A172 (cell line): Measurements from ENCODE around the gene EGLN2. TPM values are rescaled to one million over a fixed set of nuclear protein-coding genes. Genes with fewer than 3 reads are reported as not detected.
A peak's percentile ranks its signal among the peaks of the same experiment; 100 is the strongest.
"Not testable (repeated sequence)": the region's sequence is repeated elsewhere in the genome, so short reads cannot be mapped to it uniquely, and the experiment has no call there.

Experiments
- DNase-seq: peaks from one replicate; pipeline ENCODE4 v3.0.0-alpha.2; 2015; ENCODE audit warnings: low spot score
- total RNA-seq: library from RNA; depleted of rRNA; stranded (reverse); fragments of >200 nt; shearing (Covaris generic); gene quantifications from 2 replicates; pipeline ENCODE4 v1.2.3, GENCODE V29; 2014

EGLN2 gene
- total RNA-seq, 1 experiment from 2014 or later, result 80.0 TPM

- DNase-seq, result peak; percentile 97
Measured at GRCh38 chr19:40776932-40777644, 21.9 kb upstream of the EGLN2 start.

- no peak for DNase-seq
Measured at GRCh38 chr19:40777645-40777936, 21.4 kb upstream of the EGLN2 start.

- DNase-seq, result peak; percentile 99
Measured at GRCh38 chr19:40777937-40778705, 20.9 kb upstream of the EGLN2 start, which contains the start of gene RAB4B. Gene RAB4B, plus strand, starts transcription at chr19:40778247. Its CDS starts 129 bp downstream, at chr19:40778376.

DNA sequence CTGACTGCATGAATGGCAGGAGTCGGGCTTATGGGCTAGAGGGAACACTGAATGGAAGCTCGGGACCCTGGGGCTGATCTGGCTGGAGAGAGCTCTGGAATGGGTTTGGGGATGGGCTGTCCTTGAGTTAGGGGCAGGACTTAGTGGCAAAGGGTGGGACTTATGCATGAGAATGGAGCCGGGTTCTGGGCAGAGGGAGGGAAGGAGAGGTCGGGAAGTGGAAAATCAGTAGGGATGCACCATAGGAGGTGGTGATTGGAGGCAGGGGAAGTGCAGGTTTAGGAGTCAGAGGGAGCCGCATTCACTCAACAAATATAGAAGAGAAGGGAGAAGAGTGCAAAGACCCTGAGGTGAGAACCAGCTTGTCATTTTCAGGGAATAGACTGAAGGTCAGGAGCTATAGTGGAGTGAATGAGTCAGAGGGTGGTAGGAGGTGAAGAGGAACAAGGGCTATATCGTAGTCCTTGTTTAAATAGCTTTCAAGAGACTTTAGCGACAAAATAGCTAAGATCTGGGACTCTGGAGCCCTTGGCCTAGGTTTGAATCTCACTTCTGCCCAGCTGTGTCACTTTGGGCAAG is 20.2 kb upstream of the EGLN2 start:
- DNase-seq, result no peak

GRCh38 chr19:40780582-40780981 is 18.4 kb upstream of the EGLN2 start:
- DNase-seq, result no peak

DNA sequence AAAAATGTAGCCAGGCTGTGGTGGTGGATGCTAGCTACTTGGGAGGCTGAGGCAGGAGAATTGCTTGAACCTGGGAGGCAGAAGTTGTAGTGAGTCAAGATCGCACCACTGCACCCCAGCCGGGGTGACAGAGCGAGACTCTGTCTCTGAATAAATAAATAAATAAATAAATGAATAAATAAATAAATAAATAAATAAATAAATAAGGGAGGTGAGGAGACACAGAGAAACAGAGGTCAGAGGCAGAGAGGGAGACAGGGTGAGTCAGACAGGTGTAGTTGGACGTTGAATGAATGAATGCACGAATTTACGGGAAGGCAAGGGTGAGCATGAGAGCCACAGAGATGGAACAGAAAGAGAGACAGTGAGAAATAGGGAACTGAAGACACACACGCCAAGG is 17.9 kb upstream of the EGLN2 start:
- DNase-seq, result no peak

DNA sequence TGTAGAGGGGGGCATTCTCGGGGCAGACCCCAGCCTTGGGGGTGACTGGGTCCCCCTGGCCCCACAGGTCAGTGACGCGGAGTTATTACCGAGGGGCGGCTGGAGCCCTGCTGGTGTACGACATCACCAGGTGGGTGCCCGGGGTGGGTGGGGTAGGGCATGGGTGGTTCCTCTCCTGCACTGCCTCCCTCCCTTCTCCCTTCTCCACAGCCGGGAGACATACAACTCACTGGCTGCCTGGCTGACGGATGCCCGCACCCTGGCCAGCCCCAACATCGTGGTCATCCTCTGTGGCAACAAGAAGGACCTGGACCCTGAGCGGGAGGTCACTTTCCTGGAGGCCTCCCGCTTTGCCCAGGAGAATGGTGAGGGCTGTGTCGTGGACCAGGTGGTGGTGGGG is 15.3 kb upstream of the EGLN2 start:
- no peak for DNase-seq

DNA sequence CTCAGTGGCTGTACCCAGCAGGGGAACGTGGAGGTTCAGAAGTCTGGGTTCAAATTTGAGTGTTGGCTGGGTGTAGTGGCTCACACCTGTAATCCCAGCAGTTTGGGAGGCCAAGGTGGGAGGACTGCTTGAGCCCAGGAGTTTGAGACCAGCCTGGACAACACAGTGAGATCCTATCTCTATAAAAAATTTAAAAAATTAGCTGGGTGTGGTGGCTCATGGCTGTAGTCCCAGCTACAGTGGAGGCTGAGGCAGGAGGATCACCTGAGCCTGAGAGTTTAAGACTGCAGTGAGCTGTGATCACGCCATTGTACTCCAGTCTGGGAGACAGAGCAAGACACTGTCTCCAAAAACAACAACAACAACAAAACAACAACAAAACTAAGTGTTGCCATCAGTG is 14.8 kb upstream of the EGLN2 start:
- DNase-seq, result not testable (repeated sequence)

DNA sequence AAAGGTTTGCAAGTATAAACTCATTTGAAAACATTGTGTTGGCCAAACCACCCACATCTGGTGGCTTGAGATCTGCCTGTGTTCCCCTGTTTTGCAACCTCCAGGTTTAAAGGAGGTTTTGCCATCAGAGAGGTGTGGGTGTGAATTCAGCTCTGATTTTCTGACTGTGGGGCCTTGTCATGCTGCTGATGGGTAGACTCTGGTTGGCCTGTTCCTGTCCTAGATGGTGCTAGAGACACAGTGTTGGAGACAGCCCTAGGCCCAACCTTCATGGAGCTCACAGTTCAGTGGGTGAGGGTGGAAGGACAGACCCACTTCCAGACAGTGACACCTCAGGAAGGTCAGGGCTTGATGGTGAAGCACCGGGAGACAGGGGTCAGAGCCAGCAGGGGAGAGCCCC is 13.5 kb upstream of the EGLN2 start:
- no peak for DNase-seq

GRCh38 chr19:40786060-40787037 is 12.6 kb upstream of the EGLN2 start:
- DNase-seq, result no peak

- no peak for DNase-seq
Measured at GRCh38 chr19:40791349-40791748, 7.6 kb upstream of the EGLN2 start.

GRCh38 chr19:40791996-40792395 is 7.0 kb upstream of the EGLN2 start:
- DNase-seq, result no peak

GRCh38 chr19:40797166-40797962 is 1.6 kb upstream of the EGLN2 start:
- no peak for DNase-seq

GRCh38 chr19:40797963-40798682 is 868 bp upstream of the EGLN2 start:
- DNase-seq, result peak; percentile 66

GRCh38 chr19:40799558-40800338 is 757 bp downstream of the EGLN2 start:
- DNase-seq, result no peak

GRCh38 chr19:40800339-40800996 is 1.5 kb downstream of the EGLN2 start:
- no peak for DNase-seq

GRCh38 chr19:40800997-40801377 is 2.0 kb downstream of the EGLN2 start:
- no peak for DNase-seq

DNA sequence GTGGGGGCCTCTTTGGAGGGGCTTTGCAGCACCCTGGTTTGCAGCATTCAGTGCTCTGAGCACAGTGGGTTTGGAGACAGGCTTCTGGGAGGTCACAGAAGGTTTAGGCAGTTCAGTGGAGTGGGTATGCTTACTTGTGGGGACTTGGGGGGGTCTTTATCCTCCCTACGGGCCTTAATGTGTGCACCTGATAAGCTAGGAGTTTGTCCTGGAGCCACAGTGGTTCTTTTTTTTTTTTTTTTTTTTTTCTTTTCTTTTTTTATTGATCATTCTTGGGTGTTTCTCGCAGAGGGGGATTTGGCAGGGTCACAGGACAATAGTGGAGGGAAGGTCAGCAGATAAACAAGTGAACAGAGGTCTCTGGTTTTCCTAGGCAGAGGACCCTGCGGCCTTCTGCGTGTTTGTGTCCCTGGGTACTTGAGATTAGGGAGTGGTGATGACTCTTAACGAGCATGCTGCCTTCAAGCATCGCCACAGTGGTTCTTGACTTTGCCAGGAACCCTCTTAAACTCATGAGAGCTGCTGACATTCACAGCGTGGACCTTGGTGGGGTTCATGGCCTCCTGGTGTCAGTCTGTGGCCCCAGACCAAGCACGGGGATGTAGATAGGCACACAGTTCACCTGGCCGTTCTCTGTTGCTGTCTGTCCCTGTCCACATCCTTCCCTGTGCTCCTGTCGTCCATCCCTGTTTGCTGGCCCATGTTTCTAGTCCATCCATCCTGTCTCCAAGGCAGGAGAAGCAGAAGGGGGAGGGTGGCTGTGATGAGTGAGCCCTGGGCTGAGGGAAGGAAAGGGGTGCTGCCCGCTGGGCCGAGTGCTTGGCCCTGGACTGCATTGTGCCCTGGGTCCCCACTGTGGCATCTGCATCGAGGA is 2.7 kb downstream of the EGLN2 start:
- DNase-seq, result no peak
